Endothelial cell (in vitro differentiated cells): ENCODE results near the gene EPDR1. TPM values are rescaled to one million over a fixed set of nuclear protein-coding genes. Genes with fewer than 3 reads are reported as not detected.
A peak's percentile ranks its signal among the peaks of the same experiment; 100 is the strongest.

Experiments
- DNase-seq: peaks from one replicate; pipeline ENCODE4 v3.0.0; 2021; ENCODE audit warnings: low spot score
- H3K27ac Mint-ChIP-seq: one replicate; pipeline ENCODE4 v1.8.0; 2021; ENCODE audit warnings: mixed read lengths, inconsistent platforms; ENCODE audit not compliant: unreplicated experiment
- H3K27me3 Mint-ChIP-seq: one replicate; pipeline ENCODE4 v1.8.0; 2021; ENCODE audit warnings: mild to moderate bottlenecking, moderate library complexity, mixed read lengths, inconsistent platforms; ENCODE audit not compliant: unreplicated experiment
- H3K36me3 Mint-ChIP-seq: one replicate; pipeline ENCODE4 v1.8.0; 2021; ENCODE audit warnings: mild to moderate bottlenecking, low read depth, mixed read lengths, inconsistent platforms; ENCODE audit not compliant: unreplicated experiment
- H3K4me1 Mint-ChIP-seq: one replicate; pipeline ENCODE4 v1.8.0; 2021; ENCODE audit warnings: mild to moderate bottlenecking, mixed read lengths, inconsistent platforms; ENCODE audit not compliant: unreplicated experiment
- H3K4me3 Mint-ChIP-seq: one replicate; pipeline ENCODE4 v1.8.0; 2021; ENCODE audit warnings: mild to moderate bottlenecking, mixed read lengths, inconsistent platforms; ENCODE audit not compliant: unreplicated experiment
- H3K9me3 Mint-ChIP-seq: one replicate; pipeline ENCODE4 v1.8.0; 2021; ENCODE audit warnings: mixed read lengths, inconsistent platforms; ENCODE audit not compliant: unreplicated experiment
- long read RNA-seq: library from polyadenylated mRNA; unstranded; transcript quantifications from one replicate; pipeline ENCODE4 v2.0.0, GENCODE V29; 2020; ENCODE audit not compliant: unreplicated experiment
- total RNA-seq: library from RNA; stranded (reverse); fragmentation: NEBNext Ultra II Directional; extraction: Animal tissue kit (Norgen Biotek cat#: 25700); gene quantifications from one replicate; pipeline ENCODE4 v1.2.1, GENCODE V29; 2021; ENCODE audit not compliant: unreplicated experiment
- TF ChIP-seq, protein P1 (sequence below): fragments of 200-600 bp; sonication (generic); IDR thresholded peaks from one replicate; pipeline ENCODE4 v1.5.0; 2021; ENCODE audit warnings: antibody characterized with exemption; ENCODE audit not compliant: unreplicated experiment

Gene EPDR1
- total RNA-seq = 11.7 TPM
- long read RNA-seq, transcript EPDR1-201 (3 exons, 2,599 nt) = major isoform, 10 of 11 reads
- long read RNA-seq, partial matches to known transcripts = 0 of 11 reads
- long read RNA-seq, other reads (novel, unspliced or antisense) = 0 of 11 reads

DNA sequence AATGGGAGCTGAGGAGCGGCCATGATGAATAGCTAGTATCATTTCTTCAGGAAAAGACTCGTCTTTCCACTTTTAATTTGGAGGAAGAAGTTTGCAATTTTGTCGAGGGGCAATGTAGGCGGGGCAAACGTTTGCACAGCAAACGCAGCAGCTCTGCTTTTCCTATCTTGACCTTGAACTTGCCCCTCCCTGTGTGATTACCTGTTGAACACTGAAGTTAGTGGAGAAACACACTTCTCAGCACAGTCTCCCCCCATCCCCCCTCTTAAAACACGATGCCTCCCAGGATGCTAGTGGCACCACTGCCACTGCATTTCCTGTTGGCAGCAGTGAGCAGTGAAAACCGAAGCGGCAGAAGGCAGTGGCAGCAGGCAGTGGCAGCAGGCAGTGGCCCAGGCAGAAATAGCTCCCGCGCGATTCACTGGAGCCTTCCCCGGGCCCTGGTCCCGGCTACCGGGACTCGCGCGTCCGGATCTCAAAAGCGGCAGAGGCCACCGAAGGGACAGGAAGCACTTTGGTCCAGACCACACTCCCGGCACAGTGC, at the start of gene EPDR1:
Gene EPDR1 (plus strand): TSS at position 336 of the 544 bp plus-strand sequence. CDS start 300 bp downstream, outside the sequence.
- H3K9me3 Mint-ChIP-seq = no peaks in the 10 kb centered on the region
- H3K27me3 Mint-ChIP-seq = peaks cover 6% of the 10 kb centered on the region
- no peaks in the 10 kb centered on the region for H3K36me3 Mint-ChIP-seq
- peak; percentile 65 for DNase-seq
- peak within 1 kb of the TSS; percentile 24 for H3K27ac Mint-ChIP-seq
- H3K4me1 Mint-ChIP-seq = peaks cover 11% of the 10 kb centered on the region
- TF ChIP-seq, protein P1, sequence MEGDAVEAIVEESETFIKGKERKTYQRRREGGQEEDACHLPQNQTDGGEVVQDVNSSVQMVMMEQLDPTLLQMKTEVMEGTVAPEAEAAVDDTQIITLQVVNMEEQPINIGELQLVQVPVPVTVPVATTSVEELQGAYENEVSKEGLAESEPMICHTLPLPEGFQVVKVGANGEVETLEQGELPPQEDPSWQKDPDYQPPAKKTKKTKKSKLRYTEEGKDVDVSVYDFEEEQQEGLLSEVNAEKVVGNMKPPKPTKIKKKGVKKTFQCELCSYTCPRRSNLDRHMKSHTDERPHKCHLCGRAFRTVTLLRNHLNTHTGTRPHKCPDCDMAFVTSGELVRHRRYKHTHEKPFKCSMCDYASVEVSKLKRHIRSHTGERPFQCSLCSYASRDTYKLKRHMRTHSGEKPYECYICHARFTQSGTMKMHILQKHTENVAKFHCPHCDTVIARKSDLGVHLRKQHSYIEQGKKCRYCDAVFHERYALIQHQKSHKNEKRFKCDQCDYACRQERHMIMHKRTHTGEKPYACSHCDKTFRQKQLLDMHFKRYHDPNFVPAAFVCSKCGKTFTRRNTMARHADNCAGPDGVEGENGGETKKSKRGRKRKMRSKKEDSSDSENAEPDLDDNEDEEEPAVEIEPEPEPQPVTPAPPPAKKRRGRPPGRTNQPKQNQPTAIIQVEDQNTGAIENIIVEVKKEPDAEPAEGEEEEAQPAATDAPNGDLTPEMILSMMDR = no peak
- H3K4me3 Mint-ChIP-seq = peak within 1 kb of the TSS; percentile 90

DNA sequence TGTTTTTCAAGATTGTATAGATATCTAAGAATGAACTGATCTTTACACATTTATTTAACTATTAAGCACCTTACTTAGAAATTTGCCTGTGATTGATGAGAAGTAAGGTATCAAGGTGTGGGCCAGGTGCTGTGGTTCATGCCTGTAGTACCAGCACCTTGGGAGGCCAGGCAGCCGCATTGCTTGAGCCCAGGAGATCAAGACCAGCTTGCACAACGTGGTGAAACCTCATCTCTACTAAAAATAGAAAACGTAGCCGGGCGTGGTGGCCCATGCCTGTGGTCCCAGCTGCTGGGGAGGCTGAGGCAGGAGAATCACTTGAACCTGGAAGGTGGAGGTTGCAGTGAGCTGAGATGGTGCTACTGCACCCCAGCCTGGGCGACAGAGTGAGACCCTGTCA, 38.4 kb upstream of the EPDR1 start:
- no peaks in the 10 kb centered on the region for H3K27me3 Mint-ChIP-seq
- H3K36me3 Mint-ChIP-seq = no peaks in the 10 kb centered on the region
- no peaks in the 10 kb centered on the region for H3K4me1 Mint-ChIP-seq
- H3K27ac Mint-ChIP-seq = no peak overlapping the region
- DNase-seq = no peak
- H3K9me3 Mint-ChIP-seq = no peaks in the 10 kb centered on the region
- TF ChIP-seq, protein P1 = no peak
- no peak overlapping the region for H3K4me3 Mint-ChIP-seq

GRCh38 chr7:37893359-37893758, 27.1 kb upstream of the EPDR1 start:
- Mint-ChIP-seq H3K9me3 (no peaks in the 10 kb centered on the region), H3K4me3 (no peak overlapping the region), H3K36me3 (no peaks in the 10 kb centered on the region), H3K27me3 (no peaks in the 10 kb centered on the region), H3K27ac (no peak overlapping the region), H3K4me1 (no peaks in the 10 kb centered on the region)
- DNase-seq = no peak
- TF ChIP-seq, protein P1 = no peak

GRCh38 chr7:37894671-37895070, 25.8 kb upstream of the EPDR1 start:
- H3K27ac Mint-ChIP-seq = no peak overlapping the region
- no peaks in the 10 kb centered on the region for H3K4me1 Mint-ChIP-seq
- no peaks in the 10 kb centered on the region for H3K36me3 Mint-ChIP-seq
- H3K4me3 Mint-ChIP-seq = no peak overlapping the region
- no peaks in the 10 kb centered on the region for H3K27me3 Mint-ChIP-seq
- no peaks in the 10 kb centered on the region for H3K9me3 Mint-ChIP-seq
- TF ChIP-seq, protein P1 = no peak
- no peak for DNase-seq

DNA sequence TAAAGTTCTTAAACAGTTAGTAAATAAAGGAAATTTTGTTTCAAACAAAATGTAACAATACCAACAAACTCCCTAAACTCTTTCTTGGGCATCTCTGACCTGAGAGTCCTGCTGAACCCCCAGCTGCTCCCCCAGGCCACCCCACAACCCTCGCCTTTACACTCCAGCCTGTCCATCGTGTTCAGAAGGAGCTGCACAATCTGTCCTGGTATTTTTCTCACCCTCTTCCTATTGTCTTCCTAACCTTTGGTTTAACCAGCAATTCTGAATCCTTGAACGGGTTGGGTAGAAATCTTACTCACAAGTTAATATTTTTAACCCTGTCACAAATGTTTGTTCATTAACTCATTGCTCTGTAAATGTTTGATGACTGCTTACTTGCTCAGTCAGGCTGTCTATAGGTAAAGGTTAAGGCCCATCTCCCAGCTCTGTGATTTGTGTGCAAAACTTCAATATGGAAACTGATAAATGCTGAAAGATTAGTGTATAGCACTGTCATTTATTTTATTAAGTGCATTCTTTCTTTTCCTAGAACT, 20.7 kb upstream of the EPDR1 start:
- no peak overlapping the region for H3K27ac Mint-ChIP-seq
- H3K27me3 Mint-ChIP-seq = no peaks in the 10 kb centered on the region
- no peak overlapping the region for H3K4me3 Mint-ChIP-seq
- no peaks in the 10 kb centered on the region for H3K9me3 Mint-ChIP-seq
- H3K4me1 Mint-ChIP-seq = no peaks in the 10 kb centered on the region
- no peak for DNase-seq
- no peaks in the 10 kb centered on the region for H3K36me3 Mint-ChIP-seq
- TF ChIP-seq, protein P1 = no peak
